CD1c-positive myeloid dendritic cell (primary cell): ENCODE measurements around the gene TCP10L.
"Not testable (repeated sequence)": the region's sequence is repeated elsewhere in the genome, so short reads cannot be mapped to it uniquely, and the experiment has no call there.

Source experiments
- DNase-seq: peaks from one replicate; pipeline ENCODE4 v3.0.0-alpha.2; 2016; ENCODE audit errors: extremely low spot score

Gene TCP10L, protein sequence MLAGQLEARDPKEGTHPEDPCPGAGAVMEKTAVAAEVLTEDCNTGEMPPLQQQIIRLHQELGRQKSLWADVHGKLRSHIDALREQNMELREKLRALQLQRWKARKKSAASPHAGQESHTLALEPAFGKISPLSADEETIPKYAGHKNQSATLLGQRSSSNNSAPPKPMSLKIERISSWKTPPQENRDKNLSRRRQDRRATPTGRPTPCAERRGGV

GRCh38 chr21:32585042-32585710 is at the start of gene TCP10L:
Gene TCP10L, minus strand, starts transcription at chr21:32585523. Its CDS starts 1,219 bp downstream, at chr21:32584304.
- no peak for DNase-seq

GRCh38 chr21:32626621-32627196 is 41.4 kb upstream of the TCP10L start:
- DNase-seq = no peak

GRCh38 chr21:32618218-32618617 is 32.9 kb upstream of the TCP10L start:
- DNase-seq = not testable (repeated sequence)

GRCh38 chr21:32613436-32614043 is 28.2 kb upstream of the TCP10L start:
- no peak for DNase-seq

DNA sequence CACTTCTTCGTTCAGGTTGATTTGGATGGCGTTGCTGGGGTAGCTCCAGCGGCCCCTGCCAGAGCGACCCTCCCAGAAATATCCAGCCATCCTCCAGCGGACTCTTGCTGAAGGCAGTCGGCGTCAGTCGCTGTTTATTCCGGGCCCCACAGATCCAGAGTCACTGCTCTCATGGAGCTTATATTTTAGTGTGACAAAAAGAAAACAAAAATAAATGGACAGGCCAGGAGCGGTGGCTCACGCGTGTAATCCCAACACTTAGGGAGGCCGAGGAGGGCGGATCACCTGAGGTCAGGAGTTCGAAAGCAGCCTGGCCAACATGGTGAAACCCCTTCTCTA is 27.6 kb upstream of the TCP10L start:
- no peak for DNase-seq

- peak; percentile 95 for DNase-seq
These were observed 27.0 kb upstream of the TCP10L start, which contains the start of gene CFAP298 for GRCh38 chr21:32612075-32612998. Gene CFAP298, minus strand, starts transcription at chr21:32612377. Its CDS starts 134 bp downstream, at chr21:32612243.

- DNase-seq = peak; percentile 13
These were observed 26.2 kb upstream of the TCP10L start for GRCh38 chr21:32611471-32611997.

DNA sequence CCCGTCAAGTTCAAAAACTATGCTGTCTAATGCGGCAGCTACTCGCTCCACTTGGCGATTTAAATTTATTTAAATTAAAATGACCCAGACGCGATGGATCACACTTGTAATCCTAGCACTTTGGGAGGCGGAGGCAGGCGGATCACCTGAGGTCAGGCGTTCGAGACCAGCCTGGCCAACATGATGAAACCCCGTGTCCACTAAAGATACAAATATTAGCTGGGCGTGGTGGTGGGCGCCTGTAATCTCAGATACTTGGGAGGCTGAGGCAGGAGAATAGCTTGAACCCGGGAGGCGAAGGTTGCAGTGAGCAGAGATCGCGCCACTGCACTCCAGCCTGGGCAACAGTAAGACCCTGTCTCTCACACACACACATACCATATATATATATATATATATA is 25.6 kb upstream of the TCP10L start:
- not testable (repeated sequence) for DNase-seq

GRCh38 chr21:32608851-32609250 is 23.5 kb upstream of the TCP10L start:
- no peak for DNase-seq

DNA sequence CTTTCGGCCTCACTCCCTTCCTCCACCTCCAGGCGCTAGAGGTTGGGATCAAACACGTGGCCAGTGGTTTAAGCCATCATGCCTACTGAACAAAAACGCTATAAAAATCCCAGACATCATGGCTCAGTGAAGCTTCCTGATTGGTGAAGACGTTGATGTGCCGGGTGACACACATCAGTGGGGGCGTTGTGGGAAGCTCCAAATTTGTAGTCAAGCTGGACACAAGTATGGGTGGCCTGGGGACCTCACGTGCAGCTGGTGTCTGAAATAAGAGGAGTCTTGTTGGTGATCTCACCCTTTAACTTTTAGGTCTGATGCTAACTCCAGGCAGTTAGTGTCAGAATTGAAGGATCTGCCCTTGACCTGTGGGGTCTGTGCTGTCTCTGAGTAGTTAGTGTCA is 20.1 kb upstream of the TCP10L start:
- DNase-seq = no peak

- DNase-seq = no peak
These were observed 19.1 kb upstream of the TCP10L start for GRCh38 chr21:32604464-32604863.

DNA sequence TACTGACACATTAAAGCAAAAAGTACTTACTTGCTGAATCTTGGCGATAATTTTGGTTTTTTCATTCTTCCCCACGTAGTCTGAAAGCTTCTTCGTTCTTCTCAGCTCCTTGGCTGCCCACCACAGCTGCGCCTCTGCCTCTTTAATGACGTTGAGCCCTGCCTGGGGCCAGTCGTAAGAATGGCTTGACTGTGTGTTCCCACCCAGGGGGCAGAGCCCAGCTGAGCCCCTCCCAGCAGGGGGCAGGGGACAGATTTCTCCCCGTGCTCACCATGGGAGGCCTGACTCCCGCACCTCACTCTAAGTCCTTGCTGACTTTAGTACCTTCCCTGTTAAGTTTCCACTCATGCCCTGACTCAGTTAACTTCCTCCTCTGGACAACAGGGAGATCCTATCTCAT is 17.8 kb upstream of the TCP10L start:
- DNase-seq = no peak

- no peak for DNase-seq
These were observed 16.8 kb upstream of the TCP10L start for GRCh38 chr21:32602099-32602498.

- no peak for DNase-seq
These were observed 14.2 kb upstream of the TCP10L start for GRCh38 chr21:32599526-32599925.

DNA sequence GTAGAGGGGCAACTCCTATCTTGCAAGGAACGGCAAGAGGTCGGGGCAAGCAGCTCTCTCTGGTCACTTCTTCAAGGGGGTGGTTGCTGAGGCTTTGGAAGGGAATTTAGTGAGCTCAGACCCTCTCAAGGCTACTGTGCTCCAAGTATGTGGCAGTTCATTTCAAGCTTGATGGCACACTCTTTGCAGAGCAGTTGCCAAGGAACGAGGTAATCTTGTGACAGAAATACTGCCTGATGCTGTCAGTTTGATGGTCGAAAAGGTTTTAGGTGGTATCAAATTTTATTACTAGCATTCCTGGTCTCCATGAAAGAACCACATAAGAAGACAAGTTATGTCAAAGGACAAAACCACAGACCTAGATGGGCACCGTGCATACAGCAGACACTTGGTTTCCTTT is 13.8 kb upstream of the TCP10L start:
- DNase-seq = no peak

DNA sequence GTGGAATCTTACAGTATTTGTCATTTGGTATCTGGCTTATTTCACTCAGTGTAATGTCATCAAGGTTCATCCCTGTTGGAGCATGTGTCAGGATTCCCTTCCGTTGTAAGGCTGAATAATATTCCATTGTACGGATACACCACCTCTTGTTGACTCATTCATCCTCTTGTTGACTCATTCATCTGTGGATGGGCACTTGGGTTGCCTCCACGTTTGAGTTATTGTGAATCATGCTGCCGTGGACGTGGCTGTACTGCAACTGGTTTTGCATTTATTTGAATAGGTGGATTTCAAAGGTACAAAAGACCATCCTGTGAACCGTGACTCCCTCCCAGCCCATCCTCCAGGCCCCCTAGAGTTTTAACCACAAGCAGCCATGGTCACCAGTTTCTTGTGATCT is 11.9 kb upstream of the TCP10L start:
- DNase-seq = no peak

DNA sequence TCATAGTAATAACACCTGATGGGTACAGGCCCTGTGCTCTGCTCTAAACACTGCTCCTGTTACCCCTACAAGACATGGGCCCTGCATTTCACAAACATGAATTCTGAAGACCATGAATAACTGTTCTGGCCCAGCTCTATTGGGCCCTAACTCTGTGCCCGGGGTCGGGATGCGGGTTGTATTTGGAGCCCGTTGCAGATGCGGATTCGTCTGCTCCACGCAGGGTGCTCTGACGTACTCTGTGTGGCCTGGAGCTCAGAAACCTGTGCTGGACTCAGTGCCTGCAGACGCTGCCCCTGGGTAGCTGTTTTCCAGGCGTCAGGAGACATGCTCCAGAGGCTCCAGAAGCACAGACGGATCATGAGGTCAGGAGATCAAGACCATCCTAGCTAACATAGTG is 10.1 kb upstream of the TCP10L start:
- DNase-seq = no peak

DNA sequence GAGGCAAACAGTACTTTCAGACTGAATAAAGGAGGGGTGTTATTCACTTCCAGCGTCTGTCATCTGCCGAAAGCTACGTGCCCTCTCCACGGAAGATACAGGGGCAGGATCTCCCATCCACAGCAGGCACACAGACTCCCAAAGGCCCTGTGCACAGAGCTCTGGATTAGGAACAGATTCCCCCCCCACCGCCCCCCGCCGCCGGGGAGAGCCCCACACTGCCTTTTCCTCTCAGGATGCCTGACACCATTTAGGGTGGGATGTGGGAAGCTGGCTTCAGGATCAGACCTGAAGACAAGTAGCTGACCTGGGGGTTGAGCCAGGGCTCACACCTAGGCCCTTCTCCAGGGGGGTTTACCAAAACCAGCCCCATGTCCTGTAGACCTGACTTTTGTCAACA is 8.4 kb upstream of the TCP10L start:
- DNase-seq = no peak

DNA sequence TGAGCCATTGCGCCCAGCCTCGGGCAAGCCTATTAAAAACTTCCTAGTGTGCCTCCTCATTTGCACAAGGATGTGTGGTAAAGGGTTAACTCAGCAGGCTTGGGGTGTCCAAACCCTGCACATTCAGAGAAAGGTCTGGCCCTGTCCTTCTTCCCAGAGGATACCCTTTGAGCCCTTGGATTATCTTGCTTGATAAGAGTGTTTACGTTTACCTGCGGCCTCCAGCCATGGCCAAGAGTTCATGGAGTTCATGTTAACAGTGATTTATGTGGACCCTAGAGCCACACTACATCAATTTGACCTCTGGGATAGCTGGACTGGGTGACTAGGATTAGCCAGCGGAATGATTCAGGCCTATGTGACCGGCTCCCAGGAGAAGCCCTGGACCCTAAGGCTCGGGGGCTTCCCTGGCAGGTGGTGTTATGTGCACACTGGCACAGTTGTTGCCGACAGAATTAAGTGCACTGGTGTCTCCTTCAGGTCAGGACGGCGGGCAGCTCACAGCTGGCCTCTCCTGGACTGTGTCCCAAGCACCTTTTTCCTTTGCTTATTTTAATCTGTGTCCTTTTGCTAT is 7.7 kb upstream of the TCP10L start:
- DNase-seq = no peak

DNA sequence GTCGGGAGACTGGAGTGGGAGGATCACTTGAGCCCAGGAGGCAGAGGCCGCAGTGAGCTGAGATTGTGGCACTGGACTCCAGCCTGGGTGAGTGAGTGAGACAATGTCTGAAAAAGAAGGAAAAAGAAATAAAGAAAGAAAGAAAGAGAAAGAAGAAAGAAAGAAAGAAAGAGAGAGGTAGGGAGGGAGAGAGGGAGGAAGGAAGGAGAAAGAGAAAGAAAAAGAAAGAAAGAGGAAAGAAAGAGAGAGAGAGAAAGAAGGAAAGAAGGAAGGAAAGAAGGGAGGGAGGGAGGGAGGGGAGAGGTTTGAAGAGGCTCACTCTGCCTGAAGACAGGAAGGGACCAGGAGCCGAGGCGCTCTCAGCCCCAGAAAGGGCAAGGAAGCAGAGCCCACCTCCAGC is 4.8 kb upstream of the TCP10L start:
- no peak for DNase-seq

GRCh38 chr21:32587651-32588050 is 2.3 kb upstream of the TCP10L start:
- no peak for DNase-seq
